GM19099 (cell line): ENCODE results near the gene MTMR3.

Source experiments
- POLR2A ChIP-seq: IDR thresholded peaks from 3 replicates; pipeline ENCODE4 v1.6.1; 2011; ENCODE audit warnings: low read depth; ENCODE audit not compliant: insufficient read length; ENCODE audit errors: extremely low read depth

Gene MTMR3

GRCh38 chr22:30015846-30016245, 132.9 kb downstream of the MTMR3 start:
- TF ChIP-seq POLR2A = no peak

- no peak for TF ChIP-seq POLR2A
Observed at GRCh38 chr22:30016596-30016995, 133.6 kb downstream of the MTMR3 start.

GRCh38 chr22:30017375-30018223, 134.6 kb downstream of the MTMR3 start:
- no peak for TF ChIP-seq POLR2A

GRCh38 chr22:30020511-30020910, 137.5 kb downstream of the MTMR3 start:
- no peak for TF ChIP-seq POLR2A

GRCh38 chr22:30021338-30021737, 138.4 kb downstream of the MTMR3 start:
- no peak for TF ChIP-seq POLR2A

GRCh38 chr22:30021881-30022619, 139.1 kb downstream of the MTMR3 start:
- no peak for TF ChIP-seq POLR2A

GRCh38 chr22:30023099-30023660, 140.2 kb downstream of the MTMR3 start:
- TF ChIP-seq POLR2A = no peak

GRCh38 chr22:30024231-30024630, 141.3 kb downstream of the MTMR3 start:
- no peak for TF ChIP-seq POLR2A

GRCh38 chr22:30025221-30025620, 142.2 kb downstream of the MTMR3 start:
- no peak for TF ChIP-seq POLR2A

GRCh38 chr22:30026756-30027155, 143.8 kb downstream of the MTMR3 start:
- no peak for TF ChIP-seq POLR2A

- no peak for TF ChIP-seq POLR2A
Observed at GRCh38 chr22:30027169-30027568, 144.2 kb downstream of the MTMR3 start.

GRCh38 chr22:30027791-30028190, 144.8 kb downstream of the MTMR3 start:
- TF ChIP-seq POLR2A = no peak

GRCh38 chr22:30028731-30029130, 145.8 kb downstream of the MTMR3 start:
- TF ChIP-seq POLR2A = no peak

GRCh38 chr22:30029512-30029911, 146.5 kb downstream of the MTMR3 start:
- no peak for TF ChIP-seq POLR2A

- no peak for TF ChIP-seq POLR2A
Observed at GRCh38 chr22:30030329-30030728, 147.4 kb downstream of the MTMR3 start.

- no peak for TF ChIP-seq POLR2A
Observed at GRCh38 chr22:30031328-30031727, 148.4 kb downstream of the MTMR3 start.

GRCh38 chr22:30031764-30032455, 148.9 kb downstream of the MTMR3 start:
- no peak for TF ChIP-seq POLR2A
